ENCODE measurements around the gene DOK6. TPM values are rescaled to one million over a fixed set of nuclear protein-coding genes. Genes with fewer than 3 reads are reported as not detected.

Gene DOK6
- total RNA-seq, 1 experiment from 2014 or later, result not detected

DNA sequence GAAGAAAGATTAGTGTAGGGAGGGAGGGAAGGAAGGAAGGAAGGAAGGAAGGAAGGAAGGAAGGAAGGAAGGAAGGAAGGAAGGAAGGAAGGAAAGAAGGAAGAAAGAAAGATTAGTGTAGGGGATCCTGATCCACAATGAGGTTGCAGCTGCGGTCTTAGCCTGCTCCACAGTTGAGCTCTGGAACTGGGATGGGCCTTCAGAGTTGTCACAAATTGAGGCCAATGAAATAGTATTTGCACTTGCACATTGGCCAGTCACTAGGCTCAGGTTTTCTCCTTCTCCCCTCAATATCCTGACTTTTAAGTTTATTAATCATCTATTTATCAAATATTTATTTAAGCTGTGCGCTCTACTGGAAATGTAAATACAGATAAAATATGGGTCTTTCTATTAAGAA is 34.3 kb downstream of the DOK6 start:
- no peak for DNase-seq (ENCODE audit: low read depth)

DNA sequence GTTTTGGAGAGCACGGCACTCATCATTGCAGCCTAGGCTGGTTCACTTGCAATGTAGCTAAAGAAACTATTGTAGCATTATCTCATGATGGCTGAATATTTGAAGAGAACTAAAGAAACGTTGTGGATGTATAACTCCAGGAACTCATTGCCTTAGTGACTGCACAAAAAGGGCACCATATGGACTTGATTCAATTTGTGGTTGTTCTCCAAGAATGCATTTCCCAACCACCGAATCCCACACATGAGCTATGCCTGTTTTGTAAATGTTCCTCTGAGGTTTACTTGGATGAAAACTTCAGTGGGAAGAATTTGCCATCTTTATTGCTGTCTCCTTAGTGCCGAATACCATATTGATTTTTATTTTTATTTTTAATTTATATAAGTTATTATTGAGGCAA is 43.5 kb downstream of the DOK6 start:
- no peak for DNase-seq (ENCODE audit: low read depth)

DNA sequence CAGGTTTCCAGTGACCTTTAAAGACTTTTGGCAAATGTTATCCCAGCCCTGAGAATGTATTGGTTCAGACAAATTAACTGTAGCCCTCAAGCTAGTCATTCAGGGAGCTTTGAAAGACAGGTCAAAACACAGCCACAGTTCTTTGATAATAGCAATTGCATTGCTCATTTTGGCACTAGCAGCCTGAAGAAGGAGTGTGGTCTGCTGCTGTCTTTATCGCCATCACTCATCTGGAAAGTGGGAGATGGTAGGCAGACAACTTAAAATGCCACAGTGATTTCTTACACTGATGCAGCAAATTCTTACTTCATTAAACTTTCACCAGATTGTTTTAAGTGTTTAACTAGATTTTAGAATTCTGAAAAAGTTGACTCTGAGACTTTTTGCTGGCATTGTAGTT is 47.2 kb downstream of the DOK6 start:
- DNase-seq (ENCODE audit: low read depth), result no peak

DNA sequence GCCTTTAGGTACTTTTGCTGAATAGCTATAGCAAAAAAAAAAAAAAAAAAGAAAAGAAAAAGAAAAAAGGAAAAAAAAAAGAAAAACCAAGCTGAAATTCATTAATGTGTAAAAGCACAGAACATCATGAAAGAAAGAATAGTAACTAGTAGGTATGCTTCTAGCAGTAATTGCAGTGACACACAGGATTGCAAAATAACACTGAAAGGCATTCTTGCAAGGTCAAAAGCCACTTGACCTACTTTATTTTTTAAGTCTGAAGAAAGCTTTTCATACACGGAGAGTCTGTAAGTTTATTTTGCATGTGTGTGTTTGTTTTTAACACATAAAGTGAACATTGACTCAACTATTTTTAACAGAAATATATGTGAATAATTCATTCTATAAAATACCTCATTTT is 54.4 kb downstream of the DOK6 start:
- DNase-seq (ENCODE audit: low read depth), result no peak

DNA sequence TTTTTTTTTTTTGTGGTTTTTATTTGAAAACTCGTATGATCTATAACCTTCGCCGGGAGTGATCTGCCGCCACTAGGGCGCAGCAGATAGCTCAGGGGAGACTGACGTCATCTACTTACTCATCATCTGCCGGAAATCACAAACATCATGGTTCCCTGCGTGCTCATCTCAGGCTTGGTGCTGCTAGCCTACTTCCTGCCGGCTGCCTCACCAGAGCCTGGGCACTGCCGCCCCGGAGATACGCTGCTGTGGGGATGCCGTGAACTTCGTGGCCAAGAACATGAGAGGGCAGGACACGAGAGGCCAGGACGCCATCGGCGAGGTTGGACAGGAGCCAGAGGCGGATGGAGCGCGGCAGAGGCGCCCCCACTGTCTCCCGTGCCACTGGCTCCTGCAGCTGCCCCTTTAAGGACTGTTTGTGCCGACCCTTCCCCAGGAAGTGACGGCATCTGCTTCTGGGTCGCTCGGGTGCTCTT is 68.8 kb downstream of the DOK6 start:
- DNase-seq (ENCODE audit: low read depth), result no peak

DNA sequence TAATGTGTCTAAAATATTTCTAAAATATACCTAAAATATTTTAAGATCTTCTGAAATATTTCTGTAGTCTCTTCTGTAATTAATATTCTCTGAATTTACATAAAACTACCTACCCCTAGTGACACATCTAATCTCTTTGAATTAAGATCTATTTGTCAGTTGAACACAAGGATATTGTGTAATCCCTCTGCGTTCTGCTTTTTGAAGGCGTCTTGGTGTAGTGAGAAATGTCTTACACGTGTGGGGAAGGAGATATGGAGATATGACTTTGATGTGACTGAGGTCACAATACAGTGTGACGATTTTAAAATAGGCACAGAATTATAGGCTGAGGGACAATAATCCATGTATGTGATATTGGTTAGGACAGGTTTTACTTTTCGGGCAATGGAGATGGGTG is 79.8 kb downstream of the DOK6 start:
- DNase-seq (ENCODE audit: low read depth), result no peak

DNA sequence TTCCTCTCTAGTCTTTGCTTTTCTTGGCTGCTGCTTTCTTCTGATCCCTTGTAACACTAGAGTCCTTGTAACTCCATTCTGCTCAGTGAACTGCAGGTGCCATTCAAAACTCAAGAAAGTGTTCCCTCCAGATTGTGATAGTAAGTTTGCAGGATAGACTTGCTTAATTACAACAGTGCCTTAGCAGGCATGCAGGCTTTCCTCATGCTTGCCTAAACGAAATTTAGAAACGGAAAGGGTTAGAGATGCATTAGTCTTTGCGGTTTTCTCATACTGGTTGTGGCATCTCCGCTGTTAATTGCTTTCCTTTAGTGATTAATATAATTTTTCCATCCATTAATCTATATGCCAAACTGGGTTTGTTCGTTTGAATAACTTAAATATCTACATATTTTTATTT is 82.9 kb downstream of the DOK6 start:
- DNase-seq (ENCODE audit: low read depth), result no peak

DNA sequence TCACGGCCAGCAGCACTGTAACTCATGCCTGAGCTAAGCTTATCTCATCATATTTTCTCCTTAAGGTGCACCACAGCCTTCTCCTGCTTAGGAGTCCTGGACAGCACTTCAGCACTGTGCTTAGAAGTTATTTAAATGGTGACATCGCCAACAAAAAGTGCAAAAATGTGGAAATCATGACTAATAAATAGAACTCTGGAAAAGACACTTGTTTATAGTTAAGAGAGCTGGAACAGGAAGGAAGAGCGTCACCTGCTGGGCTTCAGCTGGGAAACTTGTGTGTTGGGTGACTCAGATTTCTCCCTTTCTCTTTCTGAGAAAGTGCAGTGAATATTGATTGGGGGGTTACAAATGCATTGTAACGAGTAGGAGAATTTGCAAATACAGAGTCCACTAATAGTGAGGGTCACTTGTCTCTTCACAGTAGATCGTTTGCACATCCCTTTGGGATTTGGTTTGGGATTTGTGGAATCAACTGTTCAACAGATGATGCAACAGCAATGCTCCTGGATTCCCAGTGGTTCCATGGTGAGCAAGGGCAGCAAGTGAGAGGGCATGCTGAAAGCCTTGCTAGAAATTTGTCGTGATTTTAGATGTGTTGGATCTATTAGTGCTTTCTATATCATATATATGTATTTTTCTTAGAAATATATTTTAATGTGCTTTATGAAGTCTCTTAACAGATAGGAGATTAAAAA is 84.2 kb downstream of the DOK6 start:
- no peak for DNase-seq (ENCODE audit: low read depth)

DNA sequence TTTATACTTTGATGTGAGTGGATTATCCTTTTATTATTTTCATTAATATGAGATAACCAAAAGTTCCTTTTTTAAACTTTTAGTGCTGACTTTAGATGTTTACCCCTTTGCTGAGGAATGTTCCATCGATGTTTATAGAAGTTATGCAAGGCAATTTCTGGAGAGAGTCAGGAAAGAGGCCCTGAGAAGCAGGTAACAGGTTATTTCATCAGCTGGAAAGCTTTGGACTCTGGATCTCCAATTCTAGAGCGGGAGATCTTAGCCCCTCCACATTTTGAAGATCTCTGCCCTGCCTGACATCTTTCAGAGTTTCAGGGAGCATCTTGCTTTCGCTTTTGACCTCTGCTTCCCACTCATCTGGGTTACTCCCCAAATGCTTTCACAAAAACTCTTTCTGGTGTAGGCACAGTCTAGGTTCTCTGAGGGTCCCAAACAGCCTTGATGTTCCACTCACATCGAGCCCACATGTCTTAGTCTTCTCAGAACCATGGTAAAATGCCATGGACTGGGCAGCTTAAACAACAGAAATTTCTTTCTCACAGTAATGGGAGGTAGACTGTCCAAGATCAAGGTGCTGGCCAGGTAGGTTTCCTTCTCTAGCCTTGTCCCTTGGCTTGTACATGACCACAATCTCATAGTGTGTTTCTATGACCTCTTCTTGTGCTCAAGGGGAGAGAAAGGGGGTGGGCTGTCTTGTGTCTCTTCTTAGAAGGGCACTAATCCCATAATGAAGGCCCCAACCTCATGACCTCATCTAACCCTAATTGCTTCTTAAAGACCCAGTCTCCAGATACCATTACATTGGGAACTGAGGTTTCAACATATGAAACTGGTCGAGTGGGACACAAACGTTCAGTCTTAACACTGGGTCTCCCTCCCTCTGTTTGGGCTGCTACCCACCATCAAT is 87.1 kb downstream of the DOK6 start:
- DNase-seq (ENCODE audit: low read depth), result no peak

DNA sequence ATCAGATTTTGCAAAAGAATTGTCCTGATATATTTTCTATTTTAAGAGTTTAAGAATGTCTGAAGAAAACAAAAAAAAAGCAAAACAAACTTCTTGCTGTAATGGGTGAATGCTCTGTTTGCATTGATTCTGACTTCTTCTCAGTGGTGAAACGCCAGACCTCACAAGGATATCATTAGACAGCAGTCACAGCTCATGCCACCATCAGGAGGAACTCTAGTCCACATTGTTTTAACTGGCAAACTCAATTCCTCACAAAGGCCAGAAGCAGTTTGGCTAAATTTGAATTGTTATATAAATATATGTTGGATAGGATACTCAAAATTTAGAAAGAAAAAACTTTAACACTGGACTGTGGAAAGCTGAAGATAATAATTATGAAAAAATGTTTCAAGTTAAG is 89.4 kb downstream of the DOK6 start:
- no peak for DNase-seq (ENCODE audit: low read depth)

DNA sequence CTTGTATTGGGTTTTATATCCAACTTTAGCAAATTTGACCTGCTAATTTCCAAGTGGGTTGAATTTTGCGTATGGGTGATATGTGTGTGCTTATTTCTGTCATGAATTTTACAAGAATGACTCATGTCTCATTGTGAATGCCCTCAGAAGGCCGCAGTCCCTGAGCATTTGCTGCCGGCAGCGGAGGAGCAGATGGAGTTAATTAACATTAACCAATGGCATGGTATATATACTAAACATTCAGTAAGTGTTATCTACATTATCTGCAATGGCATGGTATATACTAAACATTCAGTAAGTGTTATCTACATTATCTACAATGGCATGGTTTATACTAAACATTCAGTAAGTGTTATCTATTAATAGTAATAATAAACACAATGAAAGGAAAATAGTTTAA is 90.1 kb downstream of the DOK6 start:
- DNase-seq (ENCODE audit: low read depth), result no peak

DNA sequence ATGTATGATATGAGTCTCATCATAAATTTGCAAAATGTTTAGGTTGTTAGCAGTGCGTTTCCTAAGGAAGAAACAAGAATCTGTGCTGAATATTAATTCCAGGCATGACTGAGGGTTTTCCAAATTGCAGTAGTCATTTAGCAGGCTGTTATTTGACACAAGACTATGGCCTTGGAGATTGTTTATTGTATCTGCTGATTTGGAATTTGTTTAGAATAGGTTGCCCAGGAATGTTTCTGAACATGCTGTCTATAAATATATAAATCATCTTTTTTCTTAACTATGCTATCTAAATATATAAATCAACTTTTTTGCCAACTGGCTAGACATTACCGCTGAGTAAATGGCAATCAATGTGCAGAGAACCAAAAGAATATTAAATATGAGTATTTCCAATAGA is 90.9 kb downstream of the DOK6 start:
- DNase-seq (ENCODE audit: low read depth), result no peak

DNA sequence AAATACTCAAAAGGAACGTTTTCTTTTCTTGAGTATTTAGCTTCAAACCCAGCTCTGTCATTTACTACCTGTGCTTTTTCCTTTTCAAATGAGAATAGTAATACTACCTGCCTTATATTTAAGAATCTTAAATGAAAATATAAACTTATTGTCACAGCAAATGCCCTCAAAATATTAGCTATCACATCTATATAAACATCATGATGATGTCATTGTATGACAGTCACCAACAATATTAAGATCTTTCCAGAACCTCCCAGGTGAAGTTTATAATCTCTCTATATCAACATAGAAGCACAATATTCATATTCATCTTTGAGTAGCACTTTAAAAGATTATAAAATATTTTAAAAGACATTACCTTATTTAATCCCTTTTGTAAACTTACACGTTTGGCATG is 92.2 kb downstream of the DOK6 start:
- no peak for DNase-seq (ENCODE audit: low read depth)

DNA sequence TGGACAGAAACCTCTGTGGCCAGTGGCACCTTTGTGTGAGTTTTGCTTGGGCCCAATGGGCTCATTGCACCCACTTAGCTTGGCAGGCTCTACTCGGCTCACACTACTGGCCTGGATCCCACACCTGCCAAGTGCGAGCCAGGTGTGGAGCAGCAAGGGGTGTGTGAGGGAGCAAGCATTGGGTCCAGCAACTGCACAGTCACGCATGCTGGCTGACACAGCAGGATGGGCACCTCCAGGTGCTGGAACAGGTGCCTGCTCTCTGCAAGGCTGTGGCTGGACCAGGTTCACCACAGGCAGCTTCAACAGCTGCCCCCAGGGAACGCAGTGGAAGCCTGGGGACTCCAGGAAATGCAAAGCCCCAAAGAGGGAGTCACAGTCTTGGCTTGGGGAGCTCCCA is 94.2 kb downstream of the DOK6 start:
- DNase-seq (ENCODE audit: low read depth), result no peak

DNA sequence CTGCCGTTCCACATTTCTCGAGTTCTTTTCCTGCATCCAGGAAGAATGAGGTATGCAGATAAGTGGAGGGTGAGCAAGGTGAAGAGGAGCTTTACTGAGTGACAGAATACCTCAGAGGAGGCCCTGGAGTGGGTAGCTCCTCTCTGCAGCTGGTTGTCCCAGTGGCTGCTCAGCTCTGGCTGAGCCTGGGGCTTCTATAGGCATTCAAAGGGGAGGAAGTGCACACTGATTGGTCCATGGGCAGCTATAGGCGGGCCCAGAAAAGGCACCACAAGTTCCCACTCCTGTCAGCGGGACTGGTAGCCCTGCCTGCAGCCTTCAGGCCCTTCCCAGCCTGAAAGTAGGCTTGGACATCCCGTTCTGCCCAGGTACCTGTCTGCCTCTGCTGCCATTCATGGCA is 94.7 kb downstream of the DOK6 start:
- DNase-seq (ENCODE audit: low read depth), result no peak

DNA sequence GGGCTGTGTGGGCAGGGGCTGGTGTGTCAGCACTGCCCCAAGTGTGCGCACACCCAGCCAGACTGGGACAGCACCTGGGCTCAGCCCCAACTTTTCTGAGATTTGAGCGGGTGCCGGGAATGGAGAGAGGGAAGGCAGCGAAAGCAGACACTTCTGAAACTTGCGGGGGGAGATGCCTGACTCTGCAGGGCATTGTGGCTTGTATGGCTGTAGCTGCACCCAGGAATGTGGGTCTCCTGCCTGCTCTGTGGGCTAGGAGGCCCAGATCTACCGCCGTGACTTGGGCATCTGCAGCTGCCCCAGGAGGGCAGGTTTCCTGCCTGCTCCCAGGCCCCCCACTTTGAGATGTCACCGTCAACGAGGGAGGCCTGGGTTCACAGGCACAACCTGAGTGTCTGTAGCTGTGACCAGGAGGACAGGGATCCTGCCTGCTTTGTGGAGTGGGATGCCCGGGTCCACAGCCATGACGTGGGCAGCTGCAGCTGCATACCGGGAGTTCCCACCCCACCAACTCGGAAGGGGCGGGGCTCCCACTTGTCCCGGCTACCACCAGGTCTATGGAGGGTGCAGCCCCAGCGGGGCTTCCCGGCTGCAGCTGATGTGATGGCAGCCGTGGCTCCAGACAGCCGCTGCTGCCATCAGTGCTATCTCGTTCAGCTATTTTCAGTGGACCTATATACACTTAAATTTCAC is 95.3 kb downstream of the DOK6 start:
- no peak for DNase-seq (ENCODE audit: low read depth)

DNA sequence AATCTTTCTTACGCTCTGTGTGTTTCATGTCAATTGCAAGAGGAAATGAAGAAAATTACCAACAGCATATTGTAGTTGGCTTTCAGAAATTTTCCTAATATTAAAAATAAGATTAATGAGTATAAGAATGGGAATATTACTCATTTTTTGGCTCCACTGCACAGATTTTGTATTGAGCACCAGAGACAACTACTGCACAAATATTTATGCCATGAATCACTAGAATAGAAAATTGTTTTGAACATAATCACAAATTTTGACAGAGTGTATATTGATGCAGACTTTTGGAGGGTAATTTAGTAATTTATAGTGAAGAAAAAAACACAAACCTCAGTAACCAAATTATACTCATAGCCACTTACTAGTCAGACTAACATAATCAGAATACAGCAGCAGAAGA is 118.3 kb downstream of the DOK6 start:
- DNase-seq (ENCODE audit: low read depth), result no peak

DNA sequence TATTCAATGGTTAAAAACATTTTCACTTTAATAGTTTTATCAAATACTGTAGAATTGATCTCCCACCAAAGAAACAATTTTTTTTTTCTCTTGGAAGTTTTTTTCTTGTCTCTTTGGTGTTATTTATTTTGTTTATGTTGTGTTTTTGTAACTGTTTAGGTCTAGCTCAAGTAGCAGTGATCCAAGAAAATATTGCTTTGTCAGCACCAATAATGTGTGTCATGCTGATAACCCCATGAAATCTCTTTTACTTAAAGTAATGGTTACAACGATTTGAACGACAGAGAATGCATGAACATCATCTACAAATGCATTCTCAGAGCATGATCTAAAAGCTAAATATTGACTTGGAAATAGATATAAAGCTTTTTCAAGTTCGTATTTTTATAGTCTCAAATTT is 122.9 kb downstream of the DOK6 start:
- no peak for DNase-seq (ENCODE audit: low read depth)

DNA sequence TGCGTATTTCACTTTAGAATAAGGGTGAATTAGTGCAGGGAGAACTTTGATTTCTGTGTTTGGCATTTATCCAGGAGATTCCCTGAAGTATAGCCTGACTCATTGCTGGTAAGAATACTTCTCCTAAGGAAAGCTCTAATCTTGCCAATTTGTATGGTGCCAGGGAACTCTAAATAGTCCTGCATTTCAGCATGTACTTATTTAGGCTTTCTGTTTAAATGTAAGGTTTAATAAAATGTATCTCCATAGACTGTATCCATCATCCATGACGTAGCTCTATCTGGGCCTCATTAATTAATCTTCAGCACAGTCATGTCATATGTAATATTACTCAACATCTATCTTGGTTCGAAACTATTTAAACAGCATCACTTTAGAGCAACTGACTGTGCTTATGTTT is 127.7 kb downstream of the DOK6 start:
- no peak for DNase-seq (ENCODE audit: low read depth)

DNA sequence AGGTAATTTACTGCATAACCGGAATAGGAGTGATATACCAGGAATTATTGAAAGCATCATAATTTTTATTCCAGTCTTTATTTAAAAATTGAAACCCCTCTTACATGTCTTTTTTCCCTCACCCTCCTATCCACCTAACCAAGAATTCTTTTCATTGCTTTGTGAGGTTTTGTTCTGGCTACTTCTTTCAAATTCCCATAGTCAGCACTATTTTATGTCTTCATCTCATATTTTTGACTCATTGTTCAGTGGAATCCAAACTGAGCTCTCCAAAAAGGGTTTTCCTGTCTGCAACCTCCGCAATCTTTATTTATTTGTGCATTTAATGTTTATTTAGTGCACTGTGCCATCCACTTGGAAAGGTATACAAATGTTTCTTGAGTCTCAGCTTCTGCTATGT is 128.5 kb downstream of the DOK6 start:
- DNase-seq (ENCODE audit: low read depth), result no peak

DNA sequence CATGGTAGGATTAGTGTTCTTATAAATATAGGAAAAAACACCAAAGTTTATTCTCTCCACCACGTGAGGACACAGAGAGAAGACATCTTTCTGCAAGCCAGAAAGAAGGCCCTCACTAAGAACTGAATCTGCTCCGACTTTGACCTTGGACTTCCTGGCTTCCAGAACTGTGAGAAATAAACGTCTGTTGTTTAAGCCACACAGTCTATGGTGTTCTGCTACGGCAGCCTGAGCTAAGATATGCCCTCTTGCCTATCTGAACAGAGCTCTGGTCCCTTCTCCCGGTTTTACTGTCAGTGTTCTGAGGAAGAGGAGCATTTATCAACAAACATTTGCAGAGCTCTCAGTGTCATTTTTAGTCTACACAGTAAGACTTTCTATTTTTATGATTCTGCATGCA is 131.3 kb downstream of the DOK6 start:
- no peak for DNase-seq (ENCODE audit: low read depth)

DNA sequence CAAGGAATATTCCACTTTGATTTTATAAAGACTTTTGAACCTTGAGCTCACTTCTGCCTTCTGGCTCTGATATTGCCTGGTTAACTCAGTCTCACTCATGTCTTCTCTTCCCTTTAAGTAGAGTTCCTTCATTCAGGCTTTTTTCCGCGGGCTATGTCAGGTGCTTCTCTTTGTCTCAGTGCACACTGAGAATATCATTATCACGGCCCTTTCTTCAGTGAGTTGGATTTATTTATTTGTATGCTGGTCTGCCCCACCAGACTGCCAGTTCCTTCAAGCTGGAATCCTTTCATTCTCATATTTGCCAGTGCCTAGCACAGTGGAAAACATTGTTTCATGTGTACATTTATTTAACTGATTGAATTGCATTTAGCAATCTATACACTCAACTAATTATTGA is 136.5 kb downstream of the DOK6 start:
- DNase-seq (ENCODE audit: low read depth), result no peak

DNA sequence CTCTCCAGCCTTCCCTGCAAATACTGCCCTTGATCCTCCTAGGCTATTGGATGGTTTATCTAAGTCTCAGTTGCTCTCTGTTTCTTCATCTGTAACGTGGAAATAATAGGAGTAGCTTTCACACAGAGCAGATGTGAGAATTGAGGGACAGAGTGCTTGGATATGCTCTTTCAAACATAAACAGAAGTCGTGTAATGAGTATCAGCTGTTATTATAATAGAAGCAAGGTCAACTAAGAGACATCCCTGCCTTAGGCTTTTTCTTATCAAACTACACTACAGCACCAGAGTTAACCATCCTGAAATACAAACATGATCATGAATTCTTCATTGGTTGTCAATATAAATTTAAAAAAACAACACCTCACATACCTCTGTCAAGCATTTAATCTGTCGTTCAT is 138.2 kb downstream of the DOK6 start:
- DNase-seq (ENCODE audit: low read depth), result no peak
